H1 (cell line): ENCODE data around the gene CCL8. TPM values are rescaled to one million over a fixed set of nuclear protein-coding genes. Genes with fewer than 3 reads are reported as not detected.

ENCODE experiments used
- CTCF ChIA-PET: fragments of 300-600 bp; sonication (Branson Sonifier 250); formaldehyde crosslinking; loops from one replicate; lab custom pipeline; 2021; ENCODE audit not compliant: partially characterized antibody; lab: Charles Lee
- POLR2A ChIA-PET: fragments of 300-600 bp; sonication (Branson Sonifier 250); formaldehyde crosslinking; loops from one replicate; lab custom pipeline; 2021; ENCODE audit warnings: inconsistent platforms; ENCODE audit not compliant: partially characterized antibody; lab: Charles Lee
- DNase-seq, 2 experiments: peaks; one replicate each; pipeline versions ENCODE4 v3.0.0 to v3.0.0-alpha.2; 2010 to 2022; ENCODE audit warnings: low spot score in 2 of 2, low read depth in 1 of 2, mixed read lengths in 1 of 2
- FAIRE-seq: peaks from 2 replicates; lab custom pipeline; 2011; peaks lifted over from hg19 to GRCh38; lab: Jason Lieb, UNC
- H2AFZ ChIP-seq: 2 replicates; pipeline ENCODE4 v1.8.1; 2012; ENCODE audit warnings: low read length, inconsistent platforms
- H2AK5ac ChIP-seq: 2 replicates; pipeline ENCODE4 v1.6.1; 2013; ENCODE audit warnings: low read depth, low read length
- H2BK120ac ChIP-seq: replicated peaks from 2 replicates; pipeline ENCODE3; 2013; ENCODE audit warnings: low read depth, low read length, inconsistent platforms
- H2BK12ac ChIP-seq: 2 replicates; pipeline ENCODE4 v1.6.1; 2013; ENCODE audit warnings: low read depth, low read length
- H2BK15ac ChIP-seq: 2 replicates; pipeline ENCODE4 v1.6.1; 2013; ENCODE audit warnings: low read length
- H2BK20ac ChIP-seq: 2 replicates; pipeline ENCODE4 v1.6.1; 2013; ENCODE audit warnings: low read length
- H2BK5ac ChIP-seq: 2 replicates; pipeline ENCODE4 v1.6.1; 2013; ENCODE audit warnings: low read depth, low read length
- H3K14ac ChIP-seq: 2 replicates; pipeline ENCODE4 v1.6.1; 2013; ENCODE audit warnings: inconsistent platforms; ENCODE audit not compliant: insufficient read length
- H3K18ac ChIP-seq: 2 replicates; pipeline ENCODE4 v1.6.1; 2013; ENCODE audit warnings: low read length; ENCODE audit errors: extremely low read depth
- H3K23ac ChIP-seq: 2 replicates; pipeline ENCODE4 v1.6.1; 2013; ENCODE audit warnings: inconsistent platforms; ENCODE audit not compliant: insufficient read length
- H3K23me2 ChIP-seq: 2 replicates; pipeline ENCODE4 v1.6.1; 2013; ENCODE audit warnings: low read depth, low read length
- H3K27ac ChIP-seq: 2 replicates; pipeline ENCODE4 v1.6.1; 2011; ENCODE audit warnings: low read depth, low read length, inconsistent platforms
- H3K27me3 ChIP-seq, 4 experiments: replicated peaks in 1 of 4; 1 replicate in 1 of 4; 2 replicates in 3 of 4; pipeline versions ENCODE4 v1.6.1 to v1.8.1; 2011 to 2013; ENCODE audit warnings: low read length in 3 of 4, mild to moderate bottlenecking in 3 of 4, inconsistent platforms in 2 of 4, mixed read lengths in 2 of 4, moderate library complexity in 1 of 4; ENCODE audit not compliant: control insufficient read depth in 3 of 4, insufficient read depth in 3 of 4; ENCODE audit errors: extremely low read depth in 1 of 4
- H3K36me3 ChIP-seq, 4 experiments: 2 replicates each; pipeline versions ENCODE4 v1.6.1 to v1.8.1; 2011 to 2013; ENCODE audit warnings: mild to moderate bottlenecking in 4 of 4, low read length in 3 of 4, moderate library complexity in 2 of 4, control low read depth in 1 of 4, inconsistent platforms in 1 of 4; ENCODE audit not compliant: insufficient read depth in 4 of 4, control insufficient read depth in 2 of 4
- H3K4ac ChIP-seq: replicated peaks from 2 replicates; pipeline ENCODE3; 2013; ENCODE audit warnings: low read length, low read depth, mixed read lengths, inconsistent platforms; ENCODE audit not compliant: insufficient read length
- H3K4me1 ChIP-seq, 4 experiments: replicated peaks in 1 of 4; 1 replicate in 1 of 4; 2 replicates in 3 of 4; pipeline versions ENCODE4 v1.6.1 to v1.8.1; 2011 to 2013; ENCODE audit warnings: low read length in 3 of 4, inconsistent platforms in 2 of 4, mixed read lengths in 1 of 4; ENCODE audit not compliant: insufficient read depth in 4 of 4, control insufficient read depth in 3 of 4
- H3K4me2 ChIP-seq, 2 experiments: 2 replicates each; pipeline versions ENCODE4 v1.6.1 to v1.8.1; 2011 to 2013; ENCODE audit warnings: low read depth in 2 of 2, low read length in 2 of 2, control low read depth in 1 of 2, inconsistent platforms in 1 of 2, mild to moderate bottlenecking in 1 of 2; ENCODE audit not compliant: insufficient read depth in 1 of 2
- H3K4me3 ChIP-seq, 4 experiments: fragments of 200-600, 300-600 bp in 1 of 4; sonication (generic), shearing (Covaris generic), sonication (Bioruptor Twin) in 1 of 4; 2 replicates each; pipeline versions ENCODE4 v1.5.1 to v1.8.1; 2011 to 2016; ENCODE audit warnings: low read length in 4 of 4, low read depth in 3 of 4, control low read depth in 2 of 4, inconsistent platforms in 2 of 4, mild to moderate bottlenecking in 2 of 4, mixed read lengths in 1 of 4, moderate library complexity in 1 of 4; ENCODE audit not compliant: insufficient read depth in 2 of 4; ENCODE audit errors: extremely low read depth in 1 of 4
- H3K56ac ChIP-seq: replicated peaks from 2 replicates; pipeline ENCODE3; 2013; ENCODE audit warnings: low read depth, mild to moderate bottlenecking, mixed read lengths, low read length, inconsistent platforms; ENCODE audit not compliant: insufficient read length
- H3K79me1 ChIP-seq: 2 replicates; pipeline ENCODE4 v1.6.1; 2013; ENCODE audit warnings: low read depth, low read length, control low read depth
- H3K79me2 ChIP-seq, 2 experiments: 2 replicates each; pipeline versions ENCODE4 v1.6.1 to v1.8.1; 2012 to 2013; ENCODE audit warnings: low read length in 2 of 2, mild to moderate bottlenecking in 2 of 2, inconsistent platforms in 1 of 2; ENCODE audit not compliant: insufficient read depth in 2 of 2, control insufficient read depth in 1 of 2
- H3K9ac ChIP-seq, 4 experiments: replicated peaks in 1 of 4; 1 replicate in 1 of 4; 2 replicates in 3 of 4; pipeline versions ENCODE4 v1.6.1 to v1.8.1; 2011 to 2013; ENCODE audit warnings: low read depth in 3 of 4, low read length in 3 of 4, control low read depth in 2 of 4, mild to moderate bottlenecking in 2 of 4, moderate library complexity in 2 of 4, inconsistent platforms in 1 of 4; ENCODE audit errors: extremely low read depth in 1 of 4
- H3K9me3 ChIP-seq, 2 experiments: 2 replicates each; pipeline versions ENCODE4 v1.6.1 to v1.8.1; 2012 to 2013; ENCODE audit warnings: mild to moderate bottlenecking in 2 of 2, moderate library complexity in 2 of 2, control low read depth in 1 of 2, inconsistent platforms in 1 of 2, low read depth in 1 of 2, low read length in 1 of 2, mixed read lengths in 1 of 2; ENCODE audit not compliant: insufficient read depth in 2 of 2
- H4K20me1 ChIP-seq, 2 experiments: replicated peaks in 1 of 2; 2 replicates each; pipeline versions ENCODE3 to v1.8.1; 2011 to 2013; ENCODE audit warnings: inconsistent platforms in 2 of 2, low read length in 2 of 2, mild to moderate bottlenecking in 1 of 2; ENCODE audit not compliant: insufficient read depth in 2 of 2, control insufficient read depth in 1 of 2
- H4K5ac ChIP-seq: 2 replicates; pipeline ENCODE4 v1.6.1; 2013; ENCODE audit warnings: low read length, low read depth, mixed read lengths, inconsistent platforms; ENCODE audit not compliant: insufficient read length
- H4K8ac ChIP-seq: 2 replicates; pipeline ENCODE4 v1.8.0; 2013; ENCODE audit warnings: mild to moderate bottlenecking, moderate library complexity, low read length, inconsistent platforms; ENCODE audit not compliant: insufficient read depth; ENCODE audit errors: extremely low read depth
- H4K91ac ChIP-seq: replicated peaks from 2 replicates; pipeline ENCODE3; 2013; ENCODE audit warnings: low read length, mixed read lengths, inconsistent platforms; ENCODE audit not compliant: insufficient read length
- CEBPB ChIP-seq: IDR thresholded peaks from 2 replicates; pipeline ENCODE4 v1.6.1; 2012; ENCODE audit warnings: low read depth, low read length
- CHD1 ChIP-seq: IDR thresholded peaks from 2 replicates; pipeline ENCODE4 v1.6.1; 2012; ENCODE audit warnings: low read depth, low read length, improper control_type of control experiment
- CHD2 ChIP-seq: IDR thresholded peaks from 2 replicates; pipeline ENCODE4 v1.6.1; 2012; ENCODE audit warnings: low read length, improper control_type of control experiment
- EZH2 ChIP-seq: fragments of 200-600 bp; sonication (generic); IDR thresholded peaks from 2 replicates; pipeline ENCODE4 v1.7.1; 2012; ENCODE audit warnings: low read depth, mild to moderate bottlenecking, moderate library complexity, low read length, inconsistent platforms; ENCODE audit not compliant: severe bottlenecking
- KDM1A ChIP-seq: fragments of 200-600, 300-600 bp; sonication (generic); IDR thresholded peaks from 2 replicates; pipeline ENCODE4 v1.7.1; 2016; ENCODE audit warnings: mild to moderate bottlenecking, low read length, borderline replicate concordance
- KDM5A ChIP-seq: fragments of 200-600 bp; IDR thresholded peaks from 2 replicates; pipeline ENCODE4 v1.7.1; 2012; ENCODE audit warnings: mild to moderate bottlenecking, low read length, inconsistent platforms, mixed read lengths
- PHF8 ChIP-seq: fragments of 200-600 bp; sonication (generic); conservative IDR thresholded peaks from 2 replicates; pipeline ENCODE4 v1.7.1; 2012; ENCODE audit warnings: low read depth, mild to moderate bottlenecking, inconsistent platforms, low read length, moderate library complexity
- SAP30 ChIP-seq: fragments of 300-600 bp; sonication (generic); IDR thresholded peaks from 2 replicates; pipeline ENCODE4 v1.7.1; 2012; ENCODE audit warnings: low read length, moderate library complexity, mild to moderate bottlenecking, inconsistent platforms; ENCODE audit not compliant: insufficient read depth, insufficient replicate concordance
- SP1 ChIP-seq: IDR thresholded peaks from 2 replicates; pipeline ENCODE4 v1.6.1; 2011; ENCODE audit warnings: low read depth, low read length
- TEAD4 ChIP-seq: IDR thresholded peaks from 2 replicates; pipeline ENCODE4 v1.6.1; 2012; ENCODE audit warnings: low read depth, low read length, inconsistent platforms, mixed read lengths
- polyA plus RNA-seq, 7 experiments: library from polyadenylated mRNA; depleted of rRNA in 3 of 7; stranded (reverse) in 5 of 7; unstranded in 2 of 7; fragments of >200 nt in 5 of 7; fragments of 200-250 nt in 2 of 7; gene quantifications; 1 replicate in 5 of 7; 2 replicates in 1 of 7; 4 replicates in 1 of 7; pipeline versions ENCODE4 v1.2.1 to v1.2.3, GENCODE V29; 2011 to 2013; ENCODE audit warnings: missing spikeins in 2 of 7, mixed read lengths in 2 of 7
- total RNA-seq: library from RNA; stranded (reverse); fragmentation: NEBNext Ultra II Directional; extraction: Animal tissue kit (Norgen Biotek cat#: 25700); gene quantifications from 2 replicates; pipeline ENCODE4 v1.2.1, GENCODE V29; 2021

CCL8 gene
- total and polyA plus RNA-seq, 2 of the 8 experiments (the other 6 are each of a cell fraction or from before 2014, with no cell fraction given): not detected

GRCh38 chr17:34354637-34355036, 35.4 kb downstream of the CCL8 start:
- Histone ChIP-seq H3K79me2 (no peaks in the 10 kb centered on the region), H2AK5ac (no peak overlapping the region), H2BK20ac (no peak overlapping the region), H4K5ac (no peak overlapping the region), H3K23me2 (no peaks in the 10 kb centered on the region), H2BK120ac (no peak overlapping the region), H3K27ac (no peak overlapping the region), H2BK5ac (no peak overlapping the region), H2AFZ (no peak overlapping the region), H2BK12ac (no peak overlapping the region), H3K79me1 (no peaks in the 10 kb centered on the region), H4K91ac (no peak overlapping the region), H3K4ac (no peak overlapping the region), H2BK15ac (no peak overlapping the region), H3K9ac (no peak overlapping the region), H3K18ac (no peak overlapping the region), H3K14ac (no peak overlapping the region), H3K23ac (no peak overlapping the region), H4K8ac (no peak overlapping the region), H4K20me1 (no peaks in the 10 kb centered on the region), H3K56ac (no peak overlapping the region), H3K4me3 (no peak overlapping the region), H3K9me3 (no peaks in the 10 kb centered on the region), H3K27me3 (no peaks in the 10 kb centered on the region), H3K36me3 (no peaks in the 10 kb centered on the region), H3K4me1 (peaks cover 0 to 3% (median 0%) of the 10 kb centered on the region in 4 experiments; a peak in 1 of 7 replicates), H3K4me2 (no peak overlapping the region)
- ChIA-PET POLR2A (no interaction called here), CTCF (interaction anchor here (0.9 to 15.7 kb wide), 6 partner anchors 27 to 208 kb away, joined by 3 to 442 read pairs (median 4); no protein-coding TSS in a partner anchor)
- no peak for DNase-seq
- TF ChIP-seq EZH2 (no peak), SAP30 (no peak), CHD1 (no peak), CEBPB (no peak), CHD2 (no peak), PHF8 (no peak), SP1 (no peak), KDM5A (no peak), TEAD4 (no peak), KDM1A (no peak)
- no peak for FAIRE-seq
